MM.1S (cell line): Measurements from ENCODE around the gene PPM1G.

Source experiments
- CTCF ChIP-seq: fragments of 300-600 bp; sonication (generic); IDR thresholded peaks from 2 replicates; pipeline ENCODE4 v1.5.1; 2016; ENCODE audit warnings: antibody characterized with exemption, low read length, mixed read lengths
- EZH2 ChIP-seq: fragments of 300-600 bp; sonication (generic); optimal IDR thresholded peaks from 2 replicates; pipeline ENCODE3; 2017; ENCODE audit warnings: low read depth, mild to moderate bottlenecking, antibody characterized with exemption, low read length, mixed read lengths
- EZH2phosphoT487 ChIP-seq: fragments of 300-600 bp; sonication (generic); IDR thresholded peaks from 2 replicates; pipeline ENCODE4 v1.6.1; 2018; ENCODE audit warnings: antibody characterized with exemption, low read length

DNA sequence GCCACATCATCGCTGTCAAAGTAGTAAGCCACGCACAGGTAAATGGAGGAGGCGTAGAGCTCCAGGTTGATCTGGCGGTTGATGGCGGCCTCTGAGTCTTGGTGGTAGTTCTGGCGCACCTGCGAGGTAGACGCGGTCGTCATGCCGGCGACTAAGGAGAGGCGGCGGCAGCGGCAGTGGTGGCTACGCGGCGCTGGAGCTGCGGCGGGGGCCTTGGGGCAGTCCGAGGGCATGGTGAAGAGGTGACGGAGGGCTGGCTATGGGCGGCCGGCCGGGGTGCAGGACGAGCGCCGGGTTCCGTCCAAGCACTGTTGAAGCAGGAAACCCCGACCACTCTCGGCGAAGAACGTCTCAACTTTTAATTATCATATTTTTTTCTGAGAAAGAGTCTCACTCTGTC lies 16.2 kb downstream of the PPM1G start:
- no peak for TF ChIP-seq CTCF
- no peak for TF ChIP-seq EZH2
- no peak for TF ChIP-seq EZH2phosphoT487
